ENCODE measurements around the gene ETV6. TPM values are rescaled to one million over a fixed set of nuclear protein-coding genes. Genes with fewer than 3 reads are reported as not detected.

ETV6 gene
- total and polyA plus RNA-seq, 2 of the 8 experiments (the other 6 are each of a cell fraction or from before 2014, with no cell fraction given), result 5.5 to 23.9 TPM

DNA sequence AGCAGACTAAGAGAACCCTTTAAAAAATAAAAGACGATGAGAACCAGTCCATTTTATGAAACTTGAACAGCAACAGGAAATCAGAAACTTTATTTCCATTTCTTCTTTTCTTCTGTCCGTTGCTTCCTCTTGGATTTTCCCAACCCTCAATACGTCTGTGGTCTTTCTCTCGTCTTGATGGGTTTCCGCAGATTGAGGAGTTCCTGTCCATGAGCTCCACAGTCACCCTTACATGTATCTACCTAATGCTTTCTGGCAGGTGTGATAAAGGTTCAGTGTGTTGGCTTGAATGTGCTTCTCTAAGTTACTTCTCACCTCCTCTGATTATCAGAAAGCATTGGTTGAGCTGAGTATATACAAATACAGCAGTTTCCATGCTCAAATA lies 110.0 kb downstream of the ETV6 start:
- Histone ChIP-seq H3K79me2 (ENCODE audit: control insufficient read depth in 1 of 2, insufficient read depth in 2 of 2, low read length in 2 of 2) (0 out of 4 replicates have a peak, but pooled peaks cover 0 to 3% of the 10 kb centered on the region in 2 experiments), H3K79me1 (ENCODE audit: low read depth, low read length) (peaks cover 5% of the 10 kb centered on the region; the same call in 1 of the 2 replicates), H2BK15ac (ENCODE audit: low read length) (no peak overlapping the region), H3K56ac (replicated peaks; ENCODE audit: insufficient read length, low read depth, low read length) (no peak overlapping the region), H3K27me3 (replicated peaks in 1 of 4; ENCODE audit: control insufficient read depth in 3 of 4, extremely low read depth in 1 of 4, insufficient read depth in 3 of 4, low read length in 3 of 4) (no peaks in the 10 kb centered on the region), H4K91ac (replicated peaks; ENCODE audit: insufficient read length, low read length) (no peak overlapping the region), H2BK5ac (ENCODE audit: low read depth, low read length) (no peak overlapping the region), H2BK20ac (ENCODE audit: low read length) (no peak overlapping the region), H2AK5ac (ENCODE audit: low read depth, low read length) (no peak overlapping the region), H3K4ac (replicated peaks; ENCODE audit: insufficient read length, low read depth, low read length) (no peak overlapping the region), H4K8ac (ENCODE audit: extremely low read depth, insufficient read depth, low read length) (no peak overlapping the region), H3K27ac (ENCODE audit: low read depth, low read length) (no peak overlapping the region), H3K23ac (ENCODE audit: insufficient read length) (no peak overlapping the region), H3K18ac (ENCODE audit: extremely low read depth, low read length) (no peak overlapping the region), H4K20me1 (replicated peaks in 1 of 2; ENCODE audit: control insufficient read depth in 1 of 2, insufficient read depth in 2 of 2, low read length in 2 of 2) (no peaks in the 10 kb centered on the region), H3K14ac (ENCODE audit: insufficient read length) (no peak overlapping the region), H2BK120ac (replicated peaks; ENCODE audit: low read depth, low read length) (no peak overlapping the region), H3K4me3 (ENCODE audit: extremely low read depth in 1 of 4, insufficient read depth in 2 of 4, low read depth in 3 of 4, low read length in 4 of 4) (no peak overlapping the region), H2BK12ac (ENCODE audit: low read depth, low read length) (no peak overlapping the region), H3K9ac (replicated peaks in 1 of 4; ENCODE audit: extremely low read depth in 1 of 4, low read depth in 3 of 4, low read length in 3 of 4) (no peak overlapping the region), H3K4me2 (ENCODE audit: insufficient read depth in 1 of 2, low read depth in 2 of 2, low read length in 2 of 2) (no peak overlapping the region), H2AFZ (ENCODE audit: low read length) (no peak overlapping the region), H4K5ac (ENCODE audit: insufficient read length, low read depth, low read length) (no peak overlapping the region), H3K23me2 (ENCODE audit: low read depth, low read length) (no peaks in the 10 kb centered on the region), H3K36me3 (ENCODE audit: control insufficient read depth in 2 of 4, insufficient read depth in 4 of 4, low read length in 3 of 4) (no peaks in the 10 kb centered on the region; a peak in 1 of 8 replicates), H3K4me1 (replicated peaks in 1 of 4; ENCODE audit: control insufficient read depth in 3 of 4, insufficient read depth in 4 of 4, low read length in 3 of 4) (peaks cover 2 to 21% (median 7%) of the 10 kb centered on the region in 4 experiments; a peak in 6 of 7 replicates), H3K9me3 (ENCODE audit: insufficient read depth in 2 of 2, low read depth in 1 of 2, low read length in 1 of 2) (no peaks in the 10 kb centered on the region)
- ChIA-PET POLR2A (ENCODE audit: partially characterized antibody) (no interaction called here), CTCF (ENCODE audit: partially characterized antibody) (no interaction called here)
- FAIRE-seq (no peak), DNase-seq (ENCODE audit: low read depth in 1 of 2, low spot score in 2 of 2) (no peak)
- WGBS, 2 experiments (ENCODE audit: extremely low coverage in 1 of 2, insufficient coverage in 1 of 2, insufficient read length in 1 of 2, insufficient replicate concordance in 2 of 2, low coverage in 1 of 2, low lambda C conversion rate in 2 of 2, missing lambda C conversion rate in 1 of 2), result 93% methylated on average over 5 of the region's 5 CpGs; no CpG with 5 or more reads in 1 of the 2 experiments
- TF ChIP-seq TAF1 (IDR thresholded peaks at IDR 0.05; ENCODE audit: low read depth, low read length) (no peak), JUND (IDR thresholded peaks at IDR 0.05; ENCODE audit: low read length) (no peak), KDM4A (IDR thresholded peaks at IDR 0.05; ENCODE audit: low read depth, low read length, severe bottlenecking) (no peak), POLR2AphosphoS5 (IDR thresholded peaks at IDR 0.05; ENCODE audit: low read depth, low read length) (no peak), RBBP5 (IDR thresholded peaks at IDR 0.05; ENCODE audit: borderline replicate concordance, low read depth, low read length) (no peak), USF2 (IDR thresholded peaks at IDR 0.05; ENCODE audit: low read length) (no peak), TBP (IDR thresholded peaks at IDR 0.05; ENCODE audit: low read depth, low read length) (no peak), POU5F1 (IDR thresholded peaks at IDR 0.05; ENCODE audit: low read depth, low read length) (no peak), EGR1 (IDR thresholded peaks at IDR 0.05; ENCODE audit: borderline replicate concordance, low read depth, low read length) (no peak), TEAD4 (IDR thresholded peaks at IDR 0.05; ENCODE audit: low read depth, low read length) (no peak), CHD1 (IDR thresholded peaks at IDR 0.05; ENCODE audit: low read depth, low read length) (no peak), SP1 (IDR thresholded peaks at IDR 0.05; ENCODE audit: low read depth, low read length) (no peak)

Measured in H1 (cell line).